Hematopoietic multipotent progenitor cell treated with erythropoietin and hydrocortisone succinate and interleukin-3 and kit ligand, for 4 days (in vitro differentiated cells): ENCODE data around the gene ACYP2.
A peak's percentile ranks its signal among the peaks of the same experiment; 100 is the strongest.

Experiments used
- DNase-seq: peaks from one replicate; pipeline ENCODE4 v3.0.0-alpha.2; 2015

Gene ACYP2

DNA sequence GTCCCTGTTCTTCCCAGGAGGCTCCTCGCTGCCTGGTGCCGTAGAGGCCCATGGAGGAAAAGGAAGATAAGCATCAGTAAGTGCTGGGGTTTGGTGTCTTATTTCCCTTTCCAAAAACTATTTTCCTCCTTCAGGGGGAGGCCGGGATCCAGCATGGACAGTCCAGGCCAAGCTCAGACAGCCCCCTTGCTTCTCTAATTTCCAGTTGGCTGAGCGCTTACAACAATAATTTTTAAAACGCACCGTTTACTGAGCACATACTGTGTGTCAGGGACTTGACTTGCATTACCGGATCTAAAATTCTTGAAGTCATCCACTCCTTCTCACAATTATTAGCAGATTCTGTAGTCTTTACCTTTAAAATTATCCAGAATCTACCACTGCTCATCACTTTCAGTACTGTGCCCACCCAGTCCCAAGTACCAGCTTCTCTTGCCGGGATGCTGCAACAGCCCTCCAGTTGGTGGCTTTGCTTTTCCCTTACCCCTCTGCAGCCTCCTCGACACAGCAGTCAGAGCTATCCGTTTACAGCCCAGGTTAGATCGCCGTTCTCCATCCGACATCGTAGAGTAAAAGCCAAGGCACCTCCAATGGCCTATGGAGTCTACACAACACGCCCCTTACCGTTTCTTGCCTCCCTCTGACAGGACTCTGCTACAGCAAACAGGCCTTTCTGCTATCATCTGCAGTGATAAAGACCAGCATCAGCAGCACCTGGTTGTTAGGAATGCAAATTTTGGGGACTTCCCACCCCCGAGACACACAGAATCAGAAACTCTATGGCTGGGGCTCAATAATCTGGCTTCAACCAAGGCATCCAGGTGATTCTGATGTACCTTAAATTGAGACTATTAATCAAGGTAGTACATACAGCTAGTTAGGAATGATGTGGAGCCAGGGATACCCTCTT is 215.8 kb downstream of the ACYP2 start:
- DNase-seq, result no peak

- DNase-seq, result no peak
Observed at GRCh38 chr2:54332386-54332785, 217.0 kb downstream of the ACYP2 start.

DNA sequence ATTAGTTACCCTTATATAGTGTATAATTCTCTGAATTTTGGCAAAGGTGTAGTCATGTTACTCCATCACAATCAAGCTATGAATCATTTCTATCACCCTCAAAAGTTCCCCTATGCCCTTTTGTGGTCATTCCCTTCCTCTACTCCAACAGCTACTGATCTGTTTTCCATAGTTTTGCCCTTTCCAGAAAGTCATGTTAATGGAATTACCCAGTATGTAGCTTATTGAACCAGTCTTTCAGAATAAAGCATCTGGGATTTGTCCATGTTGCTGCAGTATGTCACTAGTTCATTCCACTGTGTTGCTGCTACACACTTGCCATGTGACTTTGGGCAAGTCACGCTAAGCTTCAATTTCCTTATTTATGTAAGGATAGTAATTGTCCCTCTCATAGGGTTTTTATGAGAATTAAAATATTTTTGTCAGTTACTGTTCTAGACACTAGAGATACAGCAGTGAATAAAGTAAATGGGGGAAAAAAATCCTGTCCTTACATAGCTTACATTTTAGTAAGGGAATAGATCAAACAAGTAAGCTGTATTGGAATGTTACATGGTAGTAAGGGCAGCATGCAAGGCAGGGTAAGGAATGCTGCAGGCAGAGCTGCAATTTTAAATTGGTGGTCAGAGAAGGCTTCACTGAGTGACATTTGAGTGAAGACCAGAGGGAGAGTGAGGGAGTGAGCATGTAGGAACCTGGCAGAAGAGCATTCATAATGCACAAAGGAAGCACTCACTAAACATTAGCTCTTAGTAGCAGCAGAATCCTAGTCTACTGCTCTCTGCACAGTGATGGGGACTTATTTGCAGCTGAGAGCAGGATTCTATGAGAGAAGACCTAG is 220.9 kb downstream of the ACYP2 start:
- no peak for DNase-seq

DNA sequence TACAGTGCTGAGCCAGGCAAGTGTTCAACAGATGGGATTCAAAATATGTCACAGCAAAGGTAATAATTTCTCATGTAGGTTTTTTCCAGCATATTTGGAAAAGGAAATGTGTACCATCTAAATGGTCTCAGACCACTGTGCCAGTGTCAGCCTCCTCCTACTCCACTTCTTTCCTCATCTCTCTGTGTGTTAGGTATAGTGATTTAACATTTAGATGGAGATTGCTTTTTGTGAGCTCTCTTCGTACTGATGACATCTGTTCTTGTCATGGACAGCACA is 221.5 kb downstream of the ACYP2 start:
- no peak for DNase-seq

DNA sequence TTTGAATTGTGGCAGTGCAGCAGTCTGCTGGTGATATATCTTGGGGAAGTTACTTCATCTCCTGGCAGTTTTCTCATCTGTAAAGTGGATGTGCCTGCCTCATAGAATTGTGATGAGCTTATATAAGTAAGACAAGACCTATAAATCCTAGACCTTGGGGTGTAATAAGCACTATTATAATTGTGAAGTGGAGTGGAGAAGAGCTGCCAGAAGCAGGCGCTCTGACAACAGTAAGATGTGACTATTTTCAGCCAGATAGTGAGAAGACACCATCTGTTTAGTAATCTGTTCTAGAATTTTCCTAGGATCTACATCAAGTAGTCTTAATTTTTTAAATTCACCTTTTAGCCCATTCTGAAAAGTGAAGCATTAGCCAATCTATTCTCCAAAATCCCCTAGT is 226.2 kb downstream of the ACYP2 start:
- peak; percentile 9 for DNase-seq

DNA sequence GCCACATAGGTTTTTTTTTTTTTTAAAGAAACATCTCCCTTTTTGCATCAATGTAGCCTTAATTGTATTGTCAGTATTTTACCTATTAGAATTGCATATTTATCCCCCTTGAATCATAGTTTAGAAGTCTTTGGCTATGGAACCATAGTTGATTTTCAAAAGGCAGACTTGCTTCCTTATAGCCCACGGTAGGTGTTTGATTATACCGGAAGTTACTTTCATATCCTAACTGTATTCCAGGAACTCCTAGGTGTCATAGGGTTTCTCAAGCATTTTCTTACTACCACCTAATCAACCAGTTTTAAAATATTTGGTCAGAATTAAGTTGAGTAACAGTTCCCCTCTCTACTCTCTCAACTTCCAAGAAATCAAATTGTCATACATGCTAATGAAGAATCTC is 227.2 kb downstream of the ACYP2 start:
- no peak for DNase-seq

- DNase-seq, result no peak
Observed at GRCh38 chr2:54347622-54348021, 232.2 kb downstream of the ACYP2 start.

DNA sequence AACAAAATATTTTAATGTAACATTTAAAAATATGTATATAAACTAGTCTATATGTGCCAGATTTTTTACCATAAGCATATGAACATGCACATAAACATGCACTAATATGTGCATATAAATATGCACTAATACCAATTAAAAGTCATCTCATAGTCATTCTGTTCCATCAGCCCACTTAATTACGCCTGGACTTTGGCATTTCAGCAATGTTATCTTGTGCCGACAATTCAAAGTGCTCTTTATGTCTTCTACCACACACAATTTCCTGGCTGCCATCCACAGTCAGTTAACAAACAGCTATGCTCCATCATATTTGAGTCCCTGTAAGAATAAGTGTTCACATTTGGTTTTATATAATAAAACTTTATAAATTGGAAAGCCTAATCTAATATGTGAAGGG is 233.2 kb downstream of the ACYP2 start:
- DNase-seq, result no peak

DNA sequence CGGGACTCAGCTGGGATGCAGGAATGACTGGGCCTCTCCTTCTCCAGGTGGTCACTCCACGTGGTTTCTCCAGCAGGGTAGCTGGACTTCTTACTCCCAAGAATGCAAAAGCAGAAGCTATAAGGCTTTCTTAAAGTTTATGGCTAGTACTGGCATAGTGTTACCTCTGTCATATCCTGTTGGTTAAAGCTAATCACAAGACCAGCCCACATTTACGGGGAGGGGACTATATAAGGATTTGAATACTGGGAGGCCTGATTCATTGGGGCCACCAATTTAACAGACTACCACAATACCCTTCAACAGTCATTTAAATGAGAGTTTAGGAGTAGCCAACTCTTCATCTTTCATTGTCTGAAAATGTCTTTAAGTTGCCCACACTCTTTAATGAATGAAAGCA is 235.0 kb downstream of the ACYP2 start:
- DNase-seq, result peak; percentile 22

DNA sequence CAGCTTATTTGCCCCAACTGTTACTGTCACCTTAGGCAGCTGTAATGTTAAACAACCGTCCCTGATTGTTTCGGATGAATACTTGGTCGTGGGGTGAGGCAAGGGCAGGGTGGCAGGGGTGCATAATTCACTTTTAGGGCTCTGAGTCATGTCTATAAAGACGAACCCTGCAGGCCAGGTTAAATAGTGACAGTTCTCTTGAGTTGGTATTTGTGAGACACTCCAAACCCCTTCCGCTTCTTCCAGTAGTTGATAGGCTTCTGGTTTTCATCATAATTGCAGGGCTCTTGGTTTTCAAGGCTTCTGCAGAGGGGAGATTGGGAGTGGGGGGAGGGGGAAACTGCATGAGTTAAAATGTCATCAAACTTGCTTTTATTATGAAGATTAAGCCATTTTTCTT is 237.8 kb downstream of the ACYP2 start:
- DNase-seq, result no peak
